GM18499 (cell line): ENCODE measurements around the gene SLC25A42.

Experiments
- ATAC-seq: cut with Tn5 transposase; IDR thresholded peaks from one replicate; pipeline ENCODE4 v1.9.1; 2021; ENCODE audit warnings: moderate number of reproducible peaks; ENCODE audit not compliant: insufficient read depth, unreplicated experiment

SLC25A42 gene

GRCh38 chr19:19050104-19050503 lies 13.7 kb upstream of the SLC25A42 start:
- no peak for ATAC-seq

- no peak for ATAC-seq
Measured at GRCh38 chr19:19050731-19051130, 13.1 kb upstream of the SLC25A42 start.

GRCh38 chr19:19051478-19052213 lies 12.1 kb upstream of the SLC25A42 start:
- ATAC-seq, result no peak

GRCh38 chr19:19052921-19053320 lies 10.9 kb upstream of the SLC25A42 start:
- no peak for ATAC-seq

GRCh38 chr19:19053508-19054314 lies 10.1 kb upstream of the SLC25A42 start:
- no peak for ATAC-seq

- no peak for ATAC-seq
Measured at GRCh38 chr19:19054315-19054938, 9.4 kb upstream of the SLC25A42 start.

- ATAC-seq, result no peak
Measured at GRCh38 chr19:19054939-19055440, 8.8 kb upstream of the SLC25A42 start.

- ATAC-seq, result no peak
Measured at GRCh38 chr19:19055701-19056100, 8.1 kb upstream of the SLC25A42 start.

- no peak for ATAC-seq
Measured at GRCh38 chr19:19056636-19057275, 7.0 kb upstream of the SLC25A42 start.

GRCh38 chr19:19057317-19057716 lies 6.5 kb upstream of the SLC25A42 start:
- no peak for ATAC-seq

- no peak for ATAC-seq
Measured at GRCh38 chr19:19057720-19058119, 6.1 kb upstream of the SLC25A42 start.

GRCh38 chr19:19059018-19059836 lies 4.6 kb upstream of the SLC25A42 start:
- no peak for ATAC-seq

- ATAC-seq, result no peak
Measured at GRCh38 chr19:19059837-19060611, 3.8 kb upstream of the SLC25A42 start.

GRCh38 chr19:19061506-19061905 lies 2.3 kb upstream of the SLC25A42 start:
- no peak for ATAC-seq

GRCh38 chr19:19062454-19063182 lies 1.2 kb upstream of the SLC25A42 start:
- no peak for ATAC-seq

- no peak for ATAC-seq
Measured at GRCh38 chr19:19064098-19064722, 416 bp downstream of the SLC25A42 start.

- ATAC-seq, result no peak
Measured at GRCh38 chr19:19064811-19065745, 1.3 kb downstream of the SLC25A42 start.
